ENCODE measurements around the gene MACROD1. TPM values are rescaled to one million over a fixed set of nuclear protein-coding genes. Genes with fewer than 3 reads are reported as not detected.

The MACROD1 gene
- total and polyA plus RNA-seq, 9 of the 15 experiments (the other 6 are each of a cell fraction or from before 2014, with no cell fraction given): 1.1 to 60.0 (median 26.4) TPM

- no peak for TF ChIP-seq ZBTB5 (IDR thresholded peaks at IDR 0.05)
- no peak for TF ChIP-seq ZHX1 (conservative IDR thresholded peaks at IDR 0.05; ENCODE audit: low read length)
- TF ChIP-seq THRB (CRISPR knock-in tag; conservative IDR thresholded peaks at IDR 0.05): no peak
- TF ChIP-seq ZNF785 (CRISPR knock-in tag; IDR thresholded peaks at IDR 0.05): no peak
- TF ChIP-seq DMBX1 (CRISPR knock-in tag; IDR thresholded peaks at IDR 0.05; ENCODE audit: borderline replicate concordance): no peak
- TF ChIP-seq CREB3L1 (IDR thresholded peaks at IDR 0.05; ENCODE audit: borderline replicate concordance, low read depth): 0 out of 2 replicates have a peak, but pooled peaks have one; percentile 20
- TF ChIP-seq ZBTB17 (CRISPR knock-in tag; IDR thresholded peaks at IDR 0.05): peak; percentile 64; the same call in 1 of the 2 replicates
- TF ChIP-seq ZNF699 (CRISPR knock-in tag; IDR thresholded peaks at IDR 0.05; ENCODE audit: insufficient replicate concordance): no peak
- TF ChIP-seq STAT5B (CRISPR knock-in tag; IDR thresholded peaks at IDR 0.05): no peak
- TF ChIP-seq ZNF586 (CRISPR knock-in tag; conservative IDR thresholded peaks at IDR 0.05): no peak
Observed at GRCh38 chr11:63986156-63986931, 179.6 kb downstream of the MACROD1 start, which contains the start of gene OTUB1 (continued).
